ENCODE data around the gene CREB3L1. TPM values are rescaled to one million over a fixed set of nuclear protein-coding genes. Genes with fewer than 3 reads are reported as not detected.

The CREB3L1 gene
- total RNA-seq, 6 experiments from 2014 or later, result 282 to 328 (median 310) TPM

GRCh38 chr11:46237248-46238077 lies 40.0 kb upstream of the CREB3L1 start:
- no peaks in the 10 kb centered on the region for H3K27me3 Mint-ChIP-seq (ENCODE audit: insufficient read depth)
- peaks cover 51% of the 10 kb centered on the region for H3K4me1 Mint-ChIP-seq (ENCODE audit: low read depth)
- no peak for TF ChIP-seq CTCF (IDR thresholded peaks at IDR 0.05)
- H3K9me3 Mint-ChIP-seq, result peaks cover 3% of the 10 kb centered on the region; the same call in 1 of the 2 replicates
- peak overlapping the region; percentile 93 for H3K27ac Mint-ChIP-seq
- peak overlapping the region; percentile 88 for H3K4me3 Mint-ChIP-seq
- peak; percentile 84 for DNase-seq
- H3K36me3 Mint-ChIP-seq (ENCODE audit: low read depth), result 0 out of 2 replicates have a peak, but pooled peaks cover 6% of the 10 kb centered on the region

- TF ChIP-seq CTCF (IDR thresholded peaks at IDR 0.05), result peak; percentile 58; the same call in 1 of the 2 replicates
- Mint-ChIP-seq H3K36me3 (ENCODE audit: low read depth) (no peaks in the 10 kb centered on the region), H3K4me3 (peak overlapping the region; percentile 86), H3K4me1 (ENCODE audit: low read depth) (peaks cover 60% of the 10 kb centered on the region), H3K27ac (peak overlapping the region; percentile 94), H3K9me3 (peaks cover 3% of the 10 kb centered on the region; the same call in 1 of the 2 replicates), H3K27me3 (ENCODE audit: insufficient read depth) (no peaks in the 10 kb centered on the region)
- DNase-seq, result peak; percentile 33
Measured at GRCh38 chr11:46238078-46238966, 39.1 kb upstream of the CREB3L1 start.

- Mint-ChIP-seq H3K27ac (peak overlapping the region; percentile 94), H3K4me1 (ENCODE audit: low read depth) (peaks cover 68% of the 10 kb centered on the region), H3K4me3 (peak overlapping the region; percentile 86), H3K9me3 (peaks cover 3% of the 10 kb centered on the region; the same call in 1 of the 2 replicates), H3K27me3 (ENCODE audit: insufficient read depth) (no peaks in the 10 kb centered on the region), H3K36me3 (ENCODE audit: low read depth) (no peaks in the 10 kb centered on the region)
- TF ChIP-seq CTCF (IDR thresholded peaks at IDR 0.05), result peak; percentile 100
- peak; percentile 85 for DNase-seq
Measured at GRCh38 chr11:46238967-46239800, 38.3 kb upstream of the CREB3L1 start.

GRCh38 chr11:46239801-46240061 lies 37.7 kb upstream of the CREB3L1 start:
- Mint-ChIP-seq H3K4me3 (peak overlapping the region; percentile 86), H3K36me3 (ENCODE audit: low read depth) (no peaks in the 10 kb centered on the region), H3K4me1 (ENCODE audit: low read depth) (peaks cover 73% of the 10 kb centered on the region), H3K9me3 (peaks cover 3% of the 10 kb centered on the region; the same call in 1 of the 2 replicates), H3K27ac (peak overlapping the region; percentile 94), H3K27me3 (ENCODE audit: insufficient read depth) (no peaks in the 10 kb centered on the region)
- TF ChIP-seq CTCF (IDR thresholded peaks at IDR 0.05), result no peak
- no peak for DNase-seq

- H3K4me3 Mint-ChIP-seq, result no peak overlapping the region
- no peak for TF ChIP-seq CTCF (IDR thresholded peaks at IDR 0.05)
- H3K27ac Mint-ChIP-seq, result no peak overlapping the region
- no peaks in the 10 kb centered on the region for H3K36me3 Mint-ChIP-seq (ENCODE audit: low read depth)
- DNase-seq, result no peak
- H3K9me3 Mint-ChIP-seq, result peaks cover under 1% of the 10 kb centered on the region; the same call in 1 of the 2 replicates
- peaks cover 76% of the 10 kb centered on the region for H3K4me1 Mint-ChIP-seq (ENCODE audit: low read depth)
- H3K27me3 Mint-ChIP-seq (ENCODE audit: insufficient read depth), result no peaks in the 10 kb centered on the region
Measured at GRCh38 chr11:46240371-46240770, 37.1 kb upstream of the CREB3L1 start.

Data from HFFc6 (cell line).